ENCODE data around the gene PDCD1.

GRCh38 chr2:241879326-241879725 is 20.6 kb upstream of the PDCD1 start:
- no peak for TF ChIP-seq REST (IDR thresholded peaks at IDR 0.05; ENCODE audit: insufficient read depth in 1 of 2, low read depth in 2 of 2, low read length in 2 of 2)
- no peak for TF ChIP-seq POLR2AphosphoS5 (IDR thresholded peaks at IDR 0.05; ENCODE audit: low read depth, low read length)
- no peak for TF ChIP-seq SIN3A (IDR thresholded peaks at IDR 0.05; ENCODE audit: borderline replicate concordance, insufficient read depth, low read length)

Data from PFSK-1 (cell line).